Cardiac fibroblast (primary cell): ENCODE measurements around the gene DHX35.

ENCODE experiments used
- DNase-seq, 2 donors: peaks; one replicate each; pipeline versions ENCODE4 v3.0.0 to v3.0.0-alpha.2; 2010; ENCODE audit warnings: low read depth in 2 of 2
- H3K4me3 ChIP-seq, 2 donors: replicated peaks in 1 of 2; 1 replicate in 1 of 2; 2 replicates in 1 of 2; pipeline ENCODE4 v1.5.1; 2011; ENCODE audit warnings: low read depth in 2 of 2, low read length in 2 of 2, mild to moderate bottlenecking in 2 of 2, moderate library complexity in 1 of 2
- TF ChIP-seq, protein P1 (sequence below): IDR thresholded peaks from one replicate; pipeline ENCODE4 v1.5.1; 2011; ENCODE audit warnings: low read depth, mild to moderate bottlenecking, low read length, inconsistent platforms

Gene DHX35

GRCh38 chr20:39016041-39016440, 53.9 kb downstream of the DHX35 start:
- TF ChIP-seq, protein P1, sequence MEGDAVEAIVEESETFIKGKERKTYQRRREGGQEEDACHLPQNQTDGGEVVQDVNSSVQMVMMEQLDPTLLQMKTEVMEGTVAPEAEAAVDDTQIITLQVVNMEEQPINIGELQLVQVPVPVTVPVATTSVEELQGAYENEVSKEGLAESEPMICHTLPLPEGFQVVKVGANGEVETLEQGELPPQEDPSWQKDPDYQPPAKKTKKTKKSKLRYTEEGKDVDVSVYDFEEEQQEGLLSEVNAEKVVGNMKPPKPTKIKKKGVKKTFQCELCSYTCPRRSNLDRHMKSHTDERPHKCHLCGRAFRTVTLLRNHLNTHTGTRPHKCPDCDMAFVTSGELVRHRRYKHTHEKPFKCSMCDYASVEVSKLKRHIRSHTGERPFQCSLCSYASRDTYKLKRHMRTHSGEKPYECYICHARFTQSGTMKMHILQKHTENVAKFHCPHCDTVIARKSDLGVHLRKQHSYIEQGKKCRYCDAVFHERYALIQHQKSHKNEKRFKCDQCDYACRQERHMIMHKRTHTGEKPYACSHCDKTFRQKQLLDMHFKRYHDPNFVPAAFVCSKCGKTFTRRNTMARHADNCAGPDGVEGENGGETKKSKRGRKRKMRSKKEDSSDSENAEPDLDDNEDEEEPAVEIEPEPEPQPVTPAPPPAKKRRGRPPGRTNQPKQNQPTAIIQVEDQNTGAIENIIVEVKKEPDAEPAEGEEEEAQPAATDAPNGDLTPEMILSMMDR: no peak
- no peak overlapping the region for H3K4me3 ChIP-seq
- DNase-seq: no peak

- no peak overlapping the region for H3K4me3 ChIP-seq
- no peak for DNase-seq
- TF ChIP-seq, protein P1: no peak
These were observed 54.4 kb downstream of the DHX35 start for GRCh38 chr20:39016506-39016905.

- no peak overlapping the region for H3K4me3 ChIP-seq
- no peak for DNase-seq
- TF ChIP-seq, protein P1: no peak
These were observed 56.9 kb downstream of the DHX35 start for GRCh38 chr20:39019027-39019426.

- H3K4me3 ChIP-seq: no peak overlapping the region
- peak; percentile 22 to 36 for DNase-seq
- TF ChIP-seq, protein P1: no peak
These were observed 57.7 kb downstream of the DHX35 start for GRCh38 chr20:39019805-39020325.

GRCh38 chr20:39021748-39022147, 59.6 kb downstream of the DHX35 start:
- TF ChIP-seq, protein P1: no peak
- DNase-seq: no peak
- H3K4me3 ChIP-seq: no peak overlapping the region

- TF ChIP-seq, protein P1: no peak
- H3K4me3 ChIP-seq: no peak overlapping the region
- no peak for DNase-seq
These were observed 63.7 kb downstream of the DHX35 start for GRCh38 chr20:39025883-39026282.

DNA sequence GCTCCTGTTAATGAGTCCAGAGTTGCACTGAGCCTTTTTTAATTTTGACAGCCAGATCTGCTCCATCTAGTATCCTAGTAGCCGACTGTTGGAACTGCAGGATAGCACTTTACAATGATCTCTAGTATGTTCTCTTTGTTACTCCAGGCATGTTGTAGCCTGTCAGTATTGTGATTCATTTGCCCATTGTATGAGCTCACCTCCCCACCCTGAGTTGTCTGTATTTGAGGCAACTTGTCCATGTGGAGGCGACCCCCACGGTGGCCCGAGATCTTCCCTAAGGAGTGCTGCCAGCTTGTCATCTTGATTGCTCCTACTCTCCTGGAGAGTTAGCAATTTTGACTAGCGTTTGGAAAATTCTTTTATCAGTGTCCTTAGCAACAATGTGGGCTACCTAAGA, 67.2 kb downstream of the DHX35 start:
- TF ChIP-seq, protein P1: no peak
- DNase-seq: no peak
- H3K4me3 ChIP-seq: no peak overlapping the region
